SK-N-SH treated with all-trans-retinoic acid at 6 μM for 48 hours (cell line): ENCODE data around the gene MORC3.

Source experiments
- ARNTL ChIP-seq: fragments of 450-650 bp; formaldehyde crosslinking; IDR thresholded peaks from 2 replicates; pipeline ENCODE4 v1.5.0; 2020; ENCODE audit warnings: low read depth, mild to moderate bottlenecking, moderate library complexity, borderline replicate concordance
- GLIS3 ChIP-seq: fragments of 250-450 bp; sonication (Bioruptor Pico); IDR thresholded peaks from 2 replicates; pipeline ENCODE4 v1.5.0; 2020; ENCODE audit warnings: mild to moderate bottlenecking, moderate library complexity
- PPARA ChIP-seq: fragments of 250-450 bp; sonication (Bioruptor Pico); IDR thresholded peaks from 2 replicates; pipeline ENCODE4 v1.5.0; 2020; ENCODE audit warnings: mild to moderate bottlenecking, borderline replicate concordance
- SNAI2 ChIP-seq: fragments of 250-450 bp; sonication (Bioruptor Pico); IDR thresholded peaks from 2 replicates; pipeline ENCODE4 v1.5.0; 2020; ENCODE audit warnings: mild to moderate bottlenecking, moderate library complexity
- ZFP3 ChIP-seq: fragments of 250-450 bp; sonication (Bioruptor Pico); IDR thresholded peaks from 2 replicates; pipeline ENCODE4 v1.5.0; 2020; ENCODE audit warnings: mild to moderate bottlenecking, moderate library complexity
- ZNF70 ChIP-seq: fragments of 450-650 bp; formaldehyde crosslinking; IDR thresholded peaks from 2 replicates; pipeline ENCODE4 v1.5.0; 2020; ENCODE audit warnings: mild to moderate bottlenecking, moderate library complexity

DNA sequence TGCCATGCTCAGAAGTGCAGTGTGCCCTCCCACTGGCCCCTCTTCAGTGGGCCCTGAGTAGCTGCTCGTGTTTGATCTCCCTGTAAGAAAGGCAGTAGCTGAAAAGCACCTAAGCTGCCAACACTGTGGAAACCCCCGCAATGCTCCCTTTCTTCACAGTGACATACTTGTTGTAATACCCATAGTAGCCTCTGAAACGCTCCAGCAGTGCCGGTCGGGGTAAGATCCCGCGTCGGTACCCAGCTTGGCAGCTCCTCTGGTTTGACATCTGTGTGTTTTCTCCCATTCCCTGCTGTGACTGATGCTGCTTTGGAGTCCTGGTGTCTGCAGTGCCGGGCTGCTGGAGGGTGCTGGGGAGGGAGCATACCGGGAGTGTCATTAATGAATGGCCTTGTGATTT, 68.8 kb downstream of the MORC3 start:
- TF ChIP-seq GLIS3 (CRISPR knock-in tag): no peak
- TF ChIP-seq ZNF70: no peak
- TF ChIP-seq SNAI2 (CRISPR knock-in tag): no peak
- no peak for TF ChIP-seq PPARA (CRISPR knock-in tag)
- TF ChIP-seq ARNTL (CRISPR knock-in tag): no peak
- TF ChIP-seq ZFP3 (CRISPR knock-in tag): no peak
